Kidney (tissue), 22 donors: ENCODE results near the gene PCDHB7. TPM values are rescaled to one million over a fixed set of nuclear protein-coding genes. Genes with fewer than 3 reads are reported as not detected.
"Not testable (repeated sequence)": the region's sequence is repeated elsewhere in the genome, so short reads cannot be mapped to it uniquely, and the experiment has no call there.

Source experiments
- DNase-seq, 5 donors: peaks; one replicate each; pipeline ENCODE4 v3.0.0-alpha.2; 2013 to 2020
- FAIRE-seq: peaks from 2 replicates; lab custom pipeline; 2012; peaks lifted over from hg19 to GRCh38; lab: Jason Lieb, UNC
- H3K27ac ChIP-seq, 2 donors: one replicate each; pipeline ENCODE4 v1.7.0; 2013; ENCODE audit warnings: low read depth in 2 of 2, low read length in 2 of 2, inconsistent platforms in 1 of 2
- H3K27me3 ChIP-seq: one replicate; pipeline ENCODE4 v1.7.1; 2013; ENCODE audit warnings: low read length, inconsistent platforms; ENCODE audit not compliant: control insufficient read depth, insufficient read depth
- H3K36me3 ChIP-seq, 3 donors: one replicate each; pipeline versions ENCODE4 v1.7.0 to v1.7.1; 2013; ENCODE audit warnings: low read length in 3 of 3, control low read depth in 1 of 3, inconsistent platforms in 1 of 3; ENCODE audit not compliant: insufficient read depth in 3 of 3, control insufficient read depth in 2 of 3
- H3K4me1 ChIP-seq, 3 donors: one replicate each; pipeline versions ENCODE4 v1.7.0 to v1.7.1; 2013; ENCODE audit warnings: low read length in 3 of 3, inconsistent platforms in 1 of 3, low read depth in 1 of 3; ENCODE audit not compliant: control insufficient read depth in 2 of 3, insufficient read depth in 2 of 3
- H3K4me3 ChIP-seq, 3 donors: one replicate each; pipeline versions ENCODE4 v1.7.0 to v1.8.1; 2013; ENCODE audit warnings: low read length in 3 of 3, control low read depth in 1 of 3, inconsistent platforms in 1 of 3
- H3K9ac ChIP-seq, 3 donors: one replicate each; pipeline versions ENCODE4 v1.7.0 to v1.7.1; 2013; ENCODE audit warnings: low read length in 3 of 3, control low read depth in 1 of 3, inconsistent platforms in 1 of 3
- H3K9me3 ChIP-seq, 3 donors: one replicate each; pipeline versions ENCODE4 v1.7.0 to v1.7.1; 2013; ENCODE audit warnings: low read length in 3 of 3, control low read depth in 1 of 3, inconsistent platforms in 1 of 3; ENCODE audit not compliant: control insufficient read depth in 2 of 3, insufficient read depth in 1 of 3
- intact Hi-C: fragments of 100-400 bp; cut with DNase I; formaldehyde crosslinking; loops from one replicate; pipeline ENCODE4 v1.11.1; 2022
- long read RNA-seq, 10 donors: library from polyadenylated mRNA in 1 of 10; unstranded in 1 of 10; transcript quantifications; one replicate each; pipeline ENCODE4 v2.0.0 and lab custom pipeline, GENCODE V29; 2021 to 2026
- polyA plus RNA-seq: library from polyadenylated mRNA; stranded (reverse); fragments of 350-450 nt; fragmentation: Illumina TruSeq; extraction: RNeasy Lipid Tissue Mini Kit (QIAGEN cat#74804); gene quantifications from one replicate; pipeline ENCODE4 v1.2.3, GENCODE V29; 2014; ENCODE audit warnings: low read depth, low replicate concordance; ENCODE audit not compliant: insufficient read depth
- total RNA-seq: library from RNA; stranded (reverse); fragmentation: NEBNext Ultra II Directional; extraction: Animal tissue kit (Norgen Biotek cat#: 25700); gene quantifications from one replicate; pipeline ENCODE4 v1.2.1, GENCODE V29; 2021
- TF ChIP-seq, protein P1 (sequence below): IDR thresholded peaks from 3 replicates; pipeline ENCODE4 v1.5.1; 2012; ENCODE audit warnings: mild to moderate bottlenecking, moderate library complexity, borderline replicate concordance; ENCODE audit not compliant: insufficient read depth; ENCODE audit errors: extremely low read depth
- donor health status: control.
- donor health status: control.
- donor health status: control.
- donor health status: control.
- donor health status: control.
- donor health status: DM: yes; HTN: yes; CAD: no.
- donor health status: Normal renal cell carcinoma (clear cell type).

PCDHB7 gene
- total RNA-seq (2.3 TPM), polyA plus RNA-seq (0.97 TPM)
- long read RNA-seq, donor 1, partial matches to known transcripts, result 0 of 2 reads
- long read RNA-seq, donor 1, other reads (novel, unspliced or antisense), result 0 of 2 reads
- long read RNA-seq, donor 2, partial matches to known transcripts, result 0 of 1 reads
- long read RNA-seq, donor 2, other reads (novel, unspliced or antisense), result 0 of 1 reads
- long read RNA-seq, donor 3, partial matches to known transcripts, result 0 of 3 reads
- long read RNA-seq, donor 3, other reads (novel, unspliced or antisense), result 0 of 3 reads
- long read RNA-seq, donor 4, partial matches to known transcripts, result 0 of 4 reads
- long read RNA-seq, donor 4, other reads (novel, unspliced or antisense), result 0 of 4 reads
- long read RNA-seq, donor 5, result 0 reads
- long read RNA-seq, donor 6, partial matches to known transcripts, result 0 of 1 reads
- long read RNA-seq, donor 6, other reads (novel, unspliced or antisense), result 0 of 1 reads
- long read RNA-seq, donor 7, transcript PCDHB7-201 (1 exons, 3,765 nt), result major isoform, 5 of 5 reads
- long read RNA-seq, donor 7, partial matches to known transcripts, result 0 of 5 reads
- long read RNA-seq, donor 7, other reads (novel, unspliced or antisense), result 0 of 5 reads
- long read RNA-seq, donor 8, transcript PCDHB7-201 (1 exons, 3,765 nt), result major isoform, 8 of 8 reads
- long read RNA-seq, donor 8, partial matches to known transcripts, result 0 of 8 reads
- long read RNA-seq, donor 8, other reads (novel, unspliced or antisense), result 0 of 8 reads
- long read RNA-seq, donor 9, partial matches to known transcripts, result 0 of 4 reads
- long read RNA-seq, donor 9, other reads (novel, unspliced or antisense), result 0 of 4 reads
- long read RNA-seq, donor 10, transcript PCDHB7-201 (1 exons, 3,765 nt), result major isoform, 7 of 7 reads
- long read RNA-seq, donor 10, partial matches to known transcripts, result 0 of 7 reads
- long read RNA-seq, donor 10, other reads (novel, unspliced or antisense), result 0 of 7 reads

DNA sequence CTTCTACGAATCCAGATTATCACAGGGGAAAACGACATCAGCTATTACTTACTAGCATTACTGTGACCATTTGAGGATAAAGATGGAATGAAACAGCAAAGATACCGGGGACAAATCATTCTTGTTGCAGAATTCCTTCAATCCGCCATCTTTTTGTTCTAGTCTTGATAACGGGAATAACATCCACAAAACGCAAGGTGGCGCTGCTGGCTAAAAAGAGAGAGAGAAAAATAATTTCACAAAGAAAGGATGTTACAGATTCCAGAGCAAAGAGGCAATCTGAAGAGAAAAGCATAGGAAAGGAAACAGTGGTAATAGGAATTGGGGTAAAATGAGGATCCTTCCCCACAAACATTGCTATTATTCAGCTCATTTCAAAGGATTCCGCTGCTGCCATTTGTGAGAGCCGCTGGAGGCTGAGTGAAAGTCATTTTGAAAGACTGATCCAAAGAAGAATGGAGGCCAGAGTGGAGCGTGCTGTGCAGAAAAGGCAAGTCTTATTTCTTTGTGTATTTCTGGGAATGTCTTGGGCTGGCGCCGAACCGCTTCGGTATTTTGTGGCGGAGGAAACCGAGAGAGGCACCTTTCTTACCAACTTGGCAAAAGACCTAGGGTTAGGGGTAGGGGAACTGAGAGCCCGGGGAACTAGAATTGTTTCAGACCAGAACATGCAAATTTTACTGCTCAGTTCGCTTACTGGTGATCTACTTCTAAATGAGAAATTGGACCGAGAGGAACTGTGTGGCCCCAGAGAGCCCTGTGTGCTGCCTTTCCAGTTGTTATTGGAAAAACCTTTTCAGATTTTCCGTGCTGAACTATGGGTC, at the start of gene PCDHB7:
PCDHB7 (plus strand) TSS at position 264 of the 824 bp plus-strand sequence; CDS start at position 456, 192 bp downstream.
- H3K4me3 ChIP-seq, result peak within 1 kb of the TSS; percentile 40 to 55 (median 40)
- intact Hi-C loops, result no loop called here
- H3K9me3 ChIP-seq, result peaks cover 2 to 18% (median 12%) of the 10 kb centered on the region in 3 donors
- DNase-seq (peak in 3 of 5 donors; percentile 22 to 82 (median 57)), FAIRE-seq (no peak)
- no peaks in the 10 kb centered on the region for H3K4me1 ChIP-seq
- TF ChIP-seq, protein P1, sequence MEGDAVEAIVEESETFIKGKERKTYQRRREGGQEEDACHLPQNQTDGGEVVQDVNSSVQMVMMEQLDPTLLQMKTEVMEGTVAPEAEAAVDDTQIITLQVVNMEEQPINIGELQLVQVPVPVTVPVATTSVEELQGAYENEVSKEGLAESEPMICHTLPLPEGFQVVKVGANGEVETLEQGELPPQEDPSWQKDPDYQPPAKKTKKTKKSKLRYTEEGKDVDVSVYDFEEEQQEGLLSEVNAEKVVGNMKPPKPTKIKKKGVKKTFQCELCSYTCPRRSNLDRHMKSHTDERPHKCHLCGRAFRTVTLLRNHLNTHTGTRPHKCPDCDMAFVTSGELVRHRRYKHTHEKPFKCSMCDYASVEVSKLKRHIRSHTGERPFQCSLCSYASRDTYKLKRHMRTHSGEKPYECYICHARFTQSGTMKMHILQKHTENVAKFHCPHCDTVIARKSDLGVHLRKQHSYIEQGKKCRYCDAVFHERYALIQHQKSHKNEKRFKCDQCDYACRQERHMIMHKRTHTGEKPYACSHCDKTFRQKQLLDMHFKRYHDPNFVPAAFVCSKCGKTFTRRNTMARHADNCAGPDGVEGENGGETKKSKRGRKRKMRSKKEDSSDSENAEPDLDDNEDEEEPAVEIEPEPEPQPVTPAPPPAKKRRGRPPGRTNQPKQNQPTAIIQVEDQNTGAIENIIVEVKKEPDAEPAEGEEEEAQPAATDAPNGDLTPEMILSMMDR, result peak; percentile 34
- peak within 1 kb of the TSS in 1 of 3 donors; percentile 27 for H3K9ac ChIP-seq
- peaks cover 2% of the 10 kb centered on the region for H3K27me3 ChIP-seq
- H3K27ac ChIP-seq, result no peak within 1 kb of the TSS
- H3K36me3 ChIP-seq, result no peaks in the 10 kb centered on the region

DNA sequence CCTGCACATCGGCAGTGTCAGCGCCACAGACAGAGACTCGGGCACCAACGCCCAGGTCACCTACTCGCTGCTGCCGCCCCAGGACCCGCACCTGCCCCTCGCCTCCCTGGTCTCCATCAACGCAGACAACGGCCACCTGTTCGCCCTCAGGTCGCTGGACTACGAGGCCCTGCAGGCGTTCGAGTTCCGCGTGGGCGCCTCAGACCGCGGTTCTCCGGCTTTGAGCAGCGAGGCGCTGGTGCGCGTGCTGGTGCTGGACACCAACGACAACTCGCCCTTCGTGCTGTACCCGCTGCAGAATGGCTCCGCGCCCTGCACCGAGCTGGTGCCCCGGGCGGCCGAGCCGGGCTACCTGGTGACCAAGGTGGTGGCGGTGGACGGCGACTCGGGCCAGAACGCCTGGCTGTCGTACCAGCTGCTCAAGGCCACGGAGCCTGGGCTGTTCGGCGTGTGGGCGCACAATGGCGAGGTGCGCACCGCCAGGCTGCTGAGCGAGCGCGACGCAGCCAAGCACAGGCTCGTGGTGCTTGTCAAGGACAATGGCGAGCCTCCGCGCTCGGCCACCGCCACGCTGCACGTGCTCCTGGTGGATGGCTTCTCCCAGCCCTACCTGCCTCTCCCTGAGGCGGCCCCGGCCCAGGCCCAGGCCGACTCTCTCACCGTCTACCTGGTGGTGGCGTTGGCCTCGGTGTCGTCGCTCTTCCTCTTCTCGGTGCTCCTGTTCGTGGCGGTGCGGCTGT, 48.9 kb upstream of the PCDHB7 start:
- DNase-seq, result peak in 1 of 5 donors; percentile 37
- FAIRE-seq, H3K4me1 ChIP-seq, H3K27me3 ChIP-seq, H3K4me3 ChIP-seq, H3K27ac ChIP-seq, H3K36me3 ChIP-seq, intact Hi-C loops, H3K9ac ChIP-seq: not testable (repeated sequence)
- peaks cover 0 to 15% (median 6%) of the 10 kb centered on the region in 3 donors for H3K9me3 ChIP-seq

DNA sequence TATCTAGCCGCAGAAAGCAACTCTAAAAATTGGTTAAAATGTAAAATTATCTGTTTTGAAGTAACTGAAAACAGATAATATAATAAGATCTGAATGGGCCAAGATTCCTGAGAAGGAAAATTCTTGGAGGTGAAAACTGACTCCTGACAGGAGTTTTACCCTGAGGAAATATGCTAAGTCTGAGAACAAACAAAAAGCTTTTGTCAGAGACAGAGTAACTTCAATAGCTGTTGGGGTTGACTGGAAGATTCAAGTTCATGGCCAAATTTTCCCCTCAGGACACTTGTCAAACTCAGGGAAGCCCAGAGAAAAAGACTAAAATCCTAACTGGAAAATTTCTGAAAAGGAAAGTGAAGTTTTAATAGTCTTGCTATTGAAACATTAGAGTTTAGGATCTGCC, 45.1 kb upstream of the PCDHB7 start:
- DNase-seq (no peak), FAIRE-seq (no peak)
- Histone ChIP-seq H3K27ac (no peak overlapping the region), H3K9ac (no peak overlapping the region), H3K4me1 (no peaks in the 10 kb centered on the region), H3K4me3 (no peak overlapping the region), H3K9me3 (peaks cover 0 to 12% (median 3%) of the 10 kb centered on the region in 3 donors), H3K36me3 (no peaks in the 10 kb centered on the region), H3K27me3 (no peaks in the 10 kb centered on the region)
- TF ChIP-seq, protein P1, result no peak
- intact Hi-C loops, result no loop called here
